ENCODE results near the gene VAV2. TPM values are rescaled to one million over a fixed set of nuclear protein-coding genes. Genes with fewer than 3 reads are reported as not detected.
"Not testable (repeated sequence)": the region's sequence is repeated elsewhere in the genome, so short reads cannot be mapped to it uniquely, and the experiment has no call there.

VAV2 gene
- total RNA-seq, 2 donors from 2014 or later: 3.4 to 6.0 TPM

DNA sequence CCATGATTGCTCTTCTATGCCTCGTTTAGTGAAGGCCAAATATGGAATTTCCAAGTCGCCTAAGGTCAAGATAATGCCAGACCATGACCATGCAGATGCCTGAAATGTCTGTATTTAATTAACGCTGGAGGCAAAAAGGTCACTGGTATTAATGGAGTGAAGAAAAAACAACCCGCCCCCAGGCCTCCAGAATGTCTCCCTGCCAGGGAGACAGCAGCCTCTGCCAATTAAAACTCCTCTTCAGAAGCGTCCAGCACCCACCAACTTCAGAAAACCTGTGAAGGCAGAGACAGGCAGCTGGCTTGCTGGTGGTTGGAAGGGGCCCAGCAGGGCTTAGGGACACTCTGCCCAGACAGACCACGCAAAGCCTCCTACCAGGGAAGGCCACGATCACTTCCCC is 94.4 kb downstream of the VAV2 start:
- Histone ChIP-seq H3K4me3 (no peak overlapping the region), H3K4me1 (peaks cover 0 to 8% of the 10 kb centered on the region in 2 donors), H3K27me3 (no peaks in the 10 kb centered on the region), H3K9me3 (no peaks in the 10 kb centered on the region), H3K36me3 (no peaks in the 10 kb centered on the region), H3K27ac (no peak overlapping the region)
- no peak for DNase-seq (ENCODE audit: low spot score)
- no peak for TF ChIP-seq CTCF (IDR thresholded peaks at IDR 0.05)

- not testable (repeated sequence) for H3K9me3 ChIP-seq; H3K27me3 ChIP-seq; H3K4me3 ChIP-seq; H3K4me1 ChIP-seq; H3K36me3 ChIP-seq; H3K27ac ChIP-seq; DNase-seq (ENCODE audit: low spot score)
Measured at GRCh38 chr9:133896007-133896406, 96.1 kb downstream of the VAV2 start.

DNA sequence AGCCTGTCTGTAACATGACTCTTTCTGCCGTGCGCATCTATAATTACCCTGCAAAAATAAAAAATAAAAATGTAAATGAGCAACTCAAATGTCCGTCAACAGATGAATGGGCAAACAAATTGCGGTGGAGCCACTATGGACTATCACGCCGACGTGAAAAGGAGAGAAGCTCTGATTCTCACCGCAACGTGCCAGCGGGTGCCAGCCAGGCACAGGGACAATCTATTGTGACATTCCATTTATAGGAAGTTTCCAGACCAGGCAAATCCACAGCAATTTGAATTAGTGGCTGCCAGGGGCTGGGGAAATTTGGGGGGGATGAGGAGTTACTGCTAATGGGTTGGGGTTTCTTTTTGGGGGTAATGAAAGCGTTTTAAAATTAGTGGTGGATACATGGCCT is 96.8 kb downstream of the VAV2 start:
- TF ChIP-seq CTCF (IDR thresholded peaks at IDR 0.05): no peak
- no peak overlapping the region for H3K4me3 ChIP-seq
- H3K27me3 ChIP-seq: no peaks in the 10 kb centered on the region
- DNase-seq (ENCODE audit: low spot score): no peak
- H3K4me1 ChIP-seq: peaks cover 0 to 8% of the 10 kb centered on the region in 2 donors
- no peak overlapping the region for H3K27ac ChIP-seq
- no peaks in the 10 kb centered on the region for H3K9me3 ChIP-seq
- no peaks in the 10 kb centered on the region for H3K36me3 ChIP-seq

DNA sequence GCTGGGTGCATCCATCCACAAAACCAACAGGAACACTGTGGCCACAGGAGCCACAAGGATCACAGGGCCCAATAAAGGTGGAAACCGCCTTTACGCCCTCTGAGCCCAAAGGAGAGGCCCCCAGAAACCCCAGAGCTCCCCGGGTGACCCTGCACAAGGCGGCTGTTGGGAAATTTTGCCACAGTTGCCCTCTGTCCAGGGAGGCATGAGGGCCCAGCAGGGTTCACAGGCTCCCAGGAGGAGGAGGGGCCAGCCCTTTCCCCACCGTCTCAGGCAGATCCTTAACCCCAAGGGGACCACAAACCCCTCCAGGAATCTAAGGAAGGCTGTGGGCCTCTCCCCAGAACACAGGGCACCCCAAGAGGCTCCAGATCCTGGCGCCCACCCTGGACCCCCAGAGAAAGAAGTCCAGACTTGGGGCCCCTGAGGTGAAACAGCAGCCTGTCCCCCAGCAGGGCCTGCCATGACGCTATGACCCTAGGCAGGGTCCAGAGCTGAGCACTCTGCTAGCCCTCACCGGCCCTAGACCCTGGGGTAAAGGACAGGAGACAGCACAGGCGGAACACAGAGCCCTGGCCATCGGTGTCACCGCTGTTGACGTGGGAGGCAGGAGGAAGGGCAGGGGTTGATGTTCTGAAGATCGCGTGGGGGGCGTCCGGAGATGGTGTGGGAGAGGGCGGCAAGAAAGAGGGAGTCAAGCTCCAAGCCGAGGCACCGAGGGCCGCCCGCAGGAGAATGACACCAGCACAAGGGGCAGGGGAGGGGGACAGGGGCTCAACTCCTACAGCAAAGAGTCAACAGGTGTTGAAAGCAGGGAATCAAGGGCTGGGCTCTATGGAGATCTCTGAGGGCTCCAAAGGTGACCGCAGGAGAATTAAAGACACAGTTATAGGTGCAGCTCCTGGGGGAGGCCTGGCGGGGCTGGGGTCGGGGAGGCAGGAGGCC is 97.5 kb downstream of the VAV2 start:
- Histone ChIP-seq H3K4me1 (peaks cover 0 to 8% of the 10 kb centered on the region in 2 donors), H3K36me3 (no peaks in the 10 kb centered on the region), H3K27ac (no peak overlapping the region), H3K9me3 (no peaks in the 10 kb centered on the region), H3K4me3 (no peak overlapping the region), H3K27me3 (no peaks in the 10 kb centered on the region)
- no peak for DNase-seq (ENCODE audit: low spot score)
- no peak for TF ChIP-seq CTCF (IDR thresholded peaks at IDR 0.05)

DNA sequence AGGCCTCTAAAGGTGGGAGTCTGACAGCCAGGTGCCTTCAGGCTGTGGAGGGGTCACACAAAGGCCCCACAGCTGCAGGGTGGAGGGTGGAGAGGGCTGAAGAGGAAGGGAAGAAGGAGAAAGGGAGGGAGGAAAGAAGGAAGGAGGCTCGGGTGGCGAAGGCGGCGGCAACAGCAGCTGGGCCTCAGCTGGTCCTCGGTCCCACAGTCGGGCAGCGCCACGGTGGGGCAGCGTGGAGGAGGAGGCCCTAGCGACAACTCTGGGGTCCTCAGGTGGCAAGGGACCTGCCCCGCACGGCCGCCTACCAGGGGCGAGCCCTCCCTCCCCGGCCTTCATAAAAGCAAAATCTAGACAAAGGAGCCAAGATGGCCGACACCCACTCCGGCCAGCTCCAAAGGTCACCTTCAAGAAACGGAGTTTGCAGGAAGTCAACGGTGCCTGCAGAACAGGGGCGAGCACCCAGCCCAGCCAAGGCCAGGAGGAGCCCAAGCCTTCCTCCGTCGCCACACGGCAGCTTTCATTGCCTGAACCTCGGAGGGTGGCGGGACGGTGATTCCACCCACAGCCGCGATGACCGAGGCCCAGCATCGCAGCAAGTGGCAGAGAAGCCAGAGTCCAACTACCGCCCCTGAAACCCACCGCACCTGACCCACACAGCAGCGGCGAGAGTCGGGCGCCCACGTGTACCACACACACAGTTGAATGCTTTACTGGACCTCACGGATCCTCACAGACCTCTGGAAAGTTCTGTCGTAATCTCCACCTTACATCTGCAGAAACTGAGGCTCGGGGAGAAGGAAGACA is 98.7 kb downstream of the VAV2 start:
- peaks cover 0 to 8% of the 10 kb centered on the region in 2 donors for H3K4me1 ChIP-seq
- H3K27me3 ChIP-seq: no peaks in the 10 kb centered on the region
- no peak for TF ChIP-seq CTCF (IDR thresholded peaks at IDR 0.05)
- no peak overlapping the region for H3K27ac ChIP-seq
- DNase-seq (ENCODE audit: low spot score): no peak
- no peaks in the 10 kb centered on the region for H3K9me3 ChIP-seq
- no peaks in the 10 kb centered on the region for H3K36me3 ChIP-seq
- no peak overlapping the region for H3K4me3 ChIP-seq
